ENCODE data around the gene CASP6.

CASP6 gene

DNA sequence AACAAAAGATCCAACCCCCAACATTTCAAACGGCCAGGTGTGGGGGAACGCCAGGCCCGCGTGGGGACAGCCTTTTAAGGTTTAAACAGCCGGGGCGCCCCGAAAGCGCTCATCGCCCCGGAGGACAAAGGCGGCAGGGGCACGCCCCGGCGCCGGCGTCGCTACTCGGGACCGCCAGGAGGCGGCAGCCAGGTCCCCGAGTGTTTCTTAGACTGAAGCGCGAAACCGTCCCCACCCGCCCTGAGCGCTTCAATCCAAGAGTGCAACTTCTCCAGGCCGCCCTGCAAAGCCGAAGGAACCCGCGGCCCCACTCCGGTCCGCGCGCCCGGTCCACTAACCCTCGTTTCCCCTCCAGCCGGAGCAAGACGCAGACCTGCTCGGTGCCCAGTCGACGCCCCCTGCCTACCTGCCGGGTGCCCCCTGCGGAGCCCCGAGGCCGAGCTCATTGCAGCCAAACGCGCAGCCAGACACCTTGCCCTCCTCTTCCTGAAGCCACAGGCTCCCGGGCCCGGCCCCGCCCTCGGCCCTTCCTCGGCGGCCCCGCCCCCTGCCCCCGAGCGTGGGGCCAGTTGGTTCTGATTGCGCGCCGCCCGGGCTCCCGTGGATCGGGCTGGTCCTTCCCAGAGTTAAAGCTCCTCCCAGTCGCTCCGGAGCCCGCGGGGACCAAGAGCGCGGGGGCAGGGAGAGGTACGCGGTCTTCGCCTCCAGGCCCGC lies at the start of gene CASP6:
TSS of gene CASP6 (minus strand) at position 496 of the 714 bp plus-strand sequence. CDS start at position 446, 50 bp downstream.
- DNase-seq, result peak; percentile 64

DNA sequence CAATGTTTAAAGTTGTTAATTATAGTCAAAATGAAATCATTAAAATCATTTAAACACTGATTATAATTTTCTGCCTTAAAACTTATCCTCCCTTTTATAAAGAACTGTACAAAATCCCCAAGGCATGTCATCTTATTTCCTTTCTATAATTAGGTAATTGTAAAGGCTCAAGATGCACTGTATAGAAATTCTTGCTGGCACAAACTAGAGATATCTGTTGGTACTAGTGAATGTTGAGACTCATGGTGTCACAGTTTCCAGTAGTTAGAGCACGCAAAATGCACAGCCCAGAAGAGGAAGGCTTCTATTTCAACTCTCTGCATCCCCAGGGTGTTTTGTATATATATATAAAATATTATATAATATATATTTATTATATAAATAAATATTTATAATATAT lies 49.3 kb upstream of the CASP6 start:
- no peak for DNase-seq

DNA sequence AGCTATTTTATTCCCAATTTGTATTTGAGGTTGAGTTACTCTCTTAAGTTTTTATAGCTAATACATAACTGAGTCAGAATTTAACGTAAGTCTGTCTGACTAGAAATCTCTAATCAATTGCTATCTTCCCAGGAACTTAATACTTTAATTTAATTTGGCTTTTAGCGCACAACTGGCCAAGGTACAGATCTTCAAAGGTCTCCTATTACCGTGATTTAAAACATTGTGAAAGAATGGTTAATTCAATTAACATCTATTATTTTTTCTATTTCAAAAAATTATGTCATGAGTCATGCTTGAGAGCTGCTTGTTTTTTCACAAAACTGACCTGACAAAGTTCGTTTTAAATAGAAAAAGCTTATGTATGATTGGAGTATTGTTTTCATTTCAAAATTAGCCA lies 48.6 kb upstream of the CASP6 start:
- no peak for DNase-seq

GRCh38 chr4:109750652-109751244 lies 47.5 kb upstream of the CASP6 start:
- no peak for DNase-seq

- DNase-seq, result no peak
These were observed 46.3 kb upstream of the CASP6 start for GRCh38 chr4:109749388-109750082.

- no peak for DNase-seq
These were observed 44.9 kb upstream of the CASP6 start for GRCh38 chr4:109748114-109748513.

GRCh38 chr4:109746728-109747127 lies 43.5 kb upstream of the CASP6 start:
- no peak for DNase-seq

- no peak for DNase-seq
These were observed 42.6 kb upstream of the CASP6 start for GRCh38 chr4:109745830-109746229.

- DNase-seq, result no peak
These were observed 36.3 kb upstream of the CASP6 start for GRCh38 chr4:109739547-109739946.

DNA sequence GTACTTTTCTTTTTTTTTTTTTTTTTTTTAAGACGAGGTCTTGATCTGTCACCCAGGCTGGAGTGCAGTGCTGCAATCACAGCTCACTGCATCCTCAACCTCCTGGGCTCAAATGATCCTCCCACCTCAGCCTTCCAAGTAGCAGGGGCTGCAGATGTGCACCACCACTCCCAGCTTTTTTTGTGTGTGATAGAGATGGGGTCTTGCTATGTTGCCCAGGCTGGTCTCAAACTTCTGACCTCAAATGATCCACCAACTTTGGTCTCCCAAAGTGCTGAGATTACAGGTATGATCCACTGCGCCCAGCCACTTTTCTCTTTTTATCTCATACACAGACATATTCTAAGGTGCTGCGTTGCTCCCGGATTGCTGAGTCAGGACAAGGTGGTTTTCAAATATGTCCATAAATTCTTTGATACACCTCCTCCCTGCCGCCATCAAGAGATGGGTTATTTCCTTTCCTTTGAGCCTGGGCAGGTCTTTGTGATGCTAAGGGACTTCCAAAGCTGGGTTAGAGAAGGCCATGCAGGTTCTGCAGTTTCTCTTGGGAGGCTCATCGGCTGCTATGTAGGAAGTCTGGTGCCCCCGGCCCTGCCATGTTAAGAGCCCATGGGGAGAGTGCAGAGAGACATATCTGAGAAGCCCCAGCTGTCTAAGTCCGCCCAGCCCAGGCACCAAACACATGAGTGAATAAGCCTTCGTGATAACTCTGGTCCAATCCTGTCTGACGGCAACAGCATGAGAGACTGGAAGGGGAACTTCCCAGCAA lies 35.0 kb upstream of the CASP6 start:
- no peak for DNase-seq

- no peak for DNase-seq
These were observed 32.5 kb upstream of the CASP6 start for GRCh38 chr4:109735566-109736365.

- no peak for DNase-seq
These were observed 30.5 kb upstream of the CASP6 start for GRCh38 chr4:109733728-109734127.

DNA sequence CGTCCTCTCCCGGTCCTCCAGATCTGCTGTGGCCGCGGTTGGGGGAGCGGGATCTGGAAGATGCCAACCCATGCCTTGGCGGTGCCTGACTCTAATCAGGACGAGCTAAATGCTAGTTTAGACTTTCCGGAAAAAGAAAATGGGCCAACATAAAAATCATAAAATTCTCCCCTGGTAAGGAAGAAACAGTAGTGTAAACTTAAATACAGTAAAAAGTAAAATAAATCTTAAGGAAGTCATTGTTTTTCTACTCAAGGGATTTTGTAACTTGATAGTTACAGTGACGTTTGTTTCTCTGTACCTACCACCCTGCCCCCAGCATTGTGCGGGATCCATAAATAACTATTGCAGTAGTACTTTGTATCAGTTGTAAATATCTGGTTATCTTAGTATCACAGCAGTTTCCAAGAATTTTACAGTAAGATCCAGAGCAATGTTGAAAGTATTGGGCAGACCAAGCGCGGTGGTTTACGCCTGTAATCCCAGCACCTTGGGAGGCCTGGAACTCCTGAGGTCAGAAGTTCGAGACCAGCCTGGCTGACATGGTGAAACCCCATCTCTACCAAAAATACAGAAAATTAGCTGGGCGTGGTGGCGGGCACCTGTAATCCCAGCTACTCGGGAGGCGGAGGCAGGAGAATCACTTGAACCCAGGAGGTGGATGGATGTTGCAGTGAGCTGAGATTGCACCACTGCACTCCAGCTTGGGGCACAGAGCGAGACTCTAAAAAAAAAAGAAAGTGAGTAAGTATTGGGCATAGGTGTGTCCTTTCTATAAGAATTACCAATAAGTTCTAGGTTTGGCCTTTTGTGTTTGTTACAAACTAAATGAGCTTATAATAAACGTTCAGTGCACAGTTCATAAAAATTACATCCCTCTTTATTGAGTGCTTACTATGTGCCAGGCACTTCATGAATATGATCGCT lies 27.6 kb upstream of the CASP6 start:
- no peak for DNase-seq

DNA sequence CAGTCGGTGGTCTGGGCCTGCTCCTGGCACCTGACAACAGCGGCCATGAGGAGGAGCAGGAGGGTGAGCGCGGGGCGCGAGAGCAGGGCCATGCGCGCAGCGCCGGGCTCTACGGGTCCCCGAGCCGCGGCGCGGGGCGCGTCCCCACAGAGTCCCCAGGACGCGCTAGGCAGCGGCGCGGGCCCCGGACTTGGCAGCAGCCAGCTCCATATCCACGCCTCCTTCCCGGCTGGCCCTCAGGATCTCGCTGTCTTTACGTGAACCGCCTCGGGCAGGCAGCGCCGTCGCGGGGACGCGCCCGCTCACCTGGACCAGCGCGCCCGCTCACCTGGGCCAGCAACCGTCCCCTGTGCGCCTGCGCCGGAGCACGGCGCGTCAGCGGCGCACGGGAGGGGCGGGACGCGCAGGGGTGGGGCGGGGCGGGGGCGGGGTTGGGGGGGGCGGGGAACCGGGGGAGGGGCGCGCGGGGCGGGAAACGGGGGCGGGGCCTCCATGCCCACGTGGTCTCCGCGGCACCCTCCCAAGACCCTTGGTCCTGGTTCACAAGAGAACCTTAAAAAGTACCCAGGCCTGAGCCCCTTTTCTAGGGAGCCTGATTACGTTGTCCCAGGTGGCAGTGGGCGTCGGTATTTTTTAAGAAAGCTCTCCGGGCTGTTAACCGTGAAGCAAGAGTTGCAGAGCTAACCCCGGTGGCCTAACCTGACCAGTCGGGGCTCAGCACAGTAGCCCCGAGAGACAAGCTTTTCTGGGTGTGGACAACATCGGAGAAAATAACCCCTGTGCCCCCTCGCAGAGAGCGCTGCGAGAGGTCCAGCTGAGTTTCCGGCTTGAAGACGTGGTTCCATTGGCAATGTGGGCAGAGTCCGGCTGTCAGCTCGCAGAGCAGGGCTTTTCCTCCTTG lies 26.7 kb upstream of the CASP6 start, which contains the start of gene PLA2G12A:
TSS of gene PLA2G12A (minus strand) at position 353 of the 901 bp plus-strand sequence. CDS start at position 92, 261 bp downstream.
- DNase-seq, result peak; percentile 73

DNA sequence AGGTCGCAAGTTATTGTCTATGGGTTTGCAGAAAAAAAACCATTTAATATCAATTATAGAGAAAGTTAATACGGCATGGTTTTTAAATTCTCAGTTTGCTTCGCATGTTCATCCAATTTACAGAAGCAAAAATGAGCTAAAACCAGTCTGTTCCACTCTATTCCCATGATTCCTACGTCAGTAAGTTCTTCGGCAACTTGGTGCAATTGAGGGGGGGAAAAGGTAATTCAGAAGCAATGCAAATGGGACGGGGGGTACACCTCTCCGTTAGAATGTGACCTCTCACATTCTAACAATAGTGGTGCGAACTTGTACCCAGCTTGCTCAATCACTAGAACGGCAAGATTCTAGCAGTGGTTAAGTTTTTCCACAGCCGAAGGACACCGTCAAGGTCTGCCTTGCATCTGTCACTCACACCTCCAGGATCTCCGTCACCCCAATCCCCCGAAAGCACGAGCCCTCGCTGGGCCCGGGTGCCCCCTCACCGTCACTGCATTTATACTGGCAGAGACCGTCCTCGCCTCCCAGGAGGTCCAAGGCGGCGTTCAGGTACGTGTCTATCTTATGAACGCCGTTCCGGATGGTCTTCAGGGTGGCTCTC lies 26.0 kb upstream of the CASP6 start:
- DNase-seq, result no peak

- DNase-seq, result no peak
These were observed 25.1 kb upstream of the CASP6 start for GRCh38 chr4:109728385-109728784.

DNA sequence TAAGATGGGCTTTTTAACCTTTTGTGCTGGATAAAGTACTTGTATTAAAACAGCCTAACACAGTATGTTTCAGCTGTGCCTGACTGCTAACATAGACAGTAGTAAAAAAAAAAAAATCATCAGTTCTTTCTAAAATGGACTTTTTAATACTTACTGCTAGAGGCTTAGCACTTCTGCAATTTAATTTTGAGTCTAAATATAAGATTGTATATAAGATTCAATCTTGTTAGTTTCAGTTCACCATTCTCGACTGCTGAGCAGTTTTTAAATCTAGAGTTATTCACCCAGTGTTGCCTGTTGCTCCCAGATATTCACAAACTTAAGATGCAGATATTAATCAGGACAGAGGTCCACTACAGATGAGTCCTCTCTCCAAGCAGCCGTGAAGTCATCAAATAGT lies 19.9 kb upstream of the CASP6 start:
- no peak for DNase-seq

DNA sequence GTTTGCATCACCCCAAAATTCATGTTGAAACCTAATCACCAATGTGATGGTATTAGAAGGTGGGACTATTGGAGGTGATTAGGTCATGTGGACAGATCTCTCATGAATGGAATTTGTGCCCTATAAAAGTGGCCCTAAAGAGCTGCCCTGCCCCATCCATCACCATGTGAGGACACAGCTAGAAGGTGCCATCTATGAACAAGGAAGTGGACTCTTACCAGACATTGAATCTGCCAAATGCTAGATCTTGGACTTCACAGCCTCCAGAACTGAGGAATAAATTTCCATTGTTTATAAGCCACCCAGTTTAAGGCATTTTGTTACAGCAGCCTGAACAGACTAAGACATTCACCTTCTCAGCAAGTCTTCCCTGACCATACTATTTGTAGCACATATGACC lies 19.1 kb upstream of the CASP6 start:
- no peak for DNase-seq

GRCh38 chr4:109721033-109721432 lies 17.8 kb upstream of the CASP6 start:
- no peak for DNase-seq

GRCh38 chr4:109719604-109720003 lies 16.4 kb upstream of the CASP6 start:
- DNase-seq, result no peak

Data from stimulated activated CD4-positive, alpha-beta T cell treated with anti-CD3 and anti-CD28 coated beads, Interleukin-4, amount 100 ng/mL, for 24 hours (primary cell).